Measurements from ENCODE around the gene CPNE7. TPM values are rescaled to one million over a fixed set of nuclear protein-coding genes. Genes with fewer than 3 reads are reported as not detected.

Gene CPNE7
- total RNA-seq, 2 donors from 2014 or later: 4.7 to 8.2 TPM

DNA sequence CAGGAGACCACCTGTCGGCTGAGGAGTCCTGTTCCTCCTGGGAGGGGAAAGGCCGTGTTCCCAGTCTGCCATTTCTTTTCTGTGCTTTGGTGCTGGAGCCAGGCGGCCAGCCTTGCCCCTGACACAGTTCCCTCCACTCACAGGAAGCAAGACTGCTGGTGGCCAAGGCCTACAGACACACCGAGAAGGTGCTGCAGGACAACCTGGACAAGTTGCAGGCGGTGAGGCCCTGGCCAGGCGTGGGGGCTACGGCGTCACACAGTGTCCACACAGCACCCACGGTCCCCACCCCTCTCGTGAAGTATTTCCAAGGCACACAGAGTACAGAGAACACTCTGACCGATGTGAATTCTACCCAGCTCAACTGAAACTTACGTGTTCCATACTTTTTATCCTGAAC is 21.2 kb upstream of the CPNE7 start:
- H3K9me3 ChIP-seq (ENCODE audit: control insufficient read depth, low read length, poor library complexity, severe bottlenecking): no peaks in the 10 kb centered on the region
- Mint-ChIP-seq H3K36me3 (ENCODE audit: low read depth) (no peaks in the 10 kb centered on the region), H3K27ac (no peak overlapping the region), H3K4me1 (peaks cover 7% of the 10 kb centered on the region), H3K4me3 (no peak overlapping the region), H3K27me3 (no peaks in the 10 kb centered on the region)
- DNase-seq (no peak), ATAC-seq (no peak)

DNA sequence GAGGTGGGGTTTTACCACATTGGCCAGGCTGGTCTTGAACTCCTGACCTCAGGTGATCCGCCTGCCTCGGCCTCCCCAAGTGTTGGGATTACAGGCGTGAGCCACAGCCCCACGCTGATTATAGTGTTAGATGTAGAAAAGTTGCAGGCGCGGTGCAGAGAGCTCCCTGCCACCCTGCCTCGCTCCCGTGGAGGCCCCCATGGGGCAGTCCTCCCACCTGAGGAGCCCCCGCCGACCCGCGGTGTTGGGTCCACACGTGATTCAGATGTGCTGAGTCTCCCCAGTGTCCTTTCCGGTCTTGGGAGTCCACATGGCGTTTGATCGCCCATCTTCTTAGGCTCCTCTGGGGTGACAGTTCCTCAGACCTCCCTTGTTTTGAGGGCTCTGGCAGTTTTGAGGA is 20.3 kb upstream of the CPNE7 start:
- Mint-ChIP-seq H3K4me1 (peaks cover 6% of the 10 kb centered on the region), H3K4me3 (no peak overlapping the region)

DNA sequence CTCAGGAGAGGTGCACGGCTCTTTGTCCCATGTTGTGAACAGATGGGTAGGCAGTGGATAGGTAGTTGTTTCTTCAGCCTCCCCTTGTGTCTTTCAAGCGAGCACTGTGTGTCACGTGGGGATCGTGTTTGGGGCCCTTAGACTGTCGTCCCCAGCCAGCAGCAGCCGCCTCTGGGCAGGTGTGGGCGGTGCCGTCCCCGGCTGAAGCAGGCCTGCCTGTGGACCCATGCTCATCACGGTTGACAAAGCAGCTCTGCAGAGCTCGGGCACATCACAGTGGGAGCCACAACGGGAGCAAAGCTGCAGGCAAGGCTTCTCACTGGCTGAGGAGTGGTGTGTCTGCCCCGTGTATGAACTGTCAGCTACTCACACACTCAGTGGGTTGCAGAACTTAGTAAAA is 19.8 kb upstream of the CPNE7 start:
- H3K36me3 Mint-ChIP-seq (ENCODE audit: low read depth): no peaks in the 10 kb centered on the region
- ATAC-seq (no peak), DNase-seq (no peak)
- H3K4me3 Mint-ChIP-seq: no peak overlapping the region
- peaks cover 6% of the 10 kb centered on the region for H3K4me1 Mint-ChIP-seq
- no peaks in the 10 kb centered on the region for H3K9me3 ChIP-seq (ENCODE audit: control insufficient read depth, low read length, poor library complexity, severe bottlenecking)
- H3K27me3 Mint-ChIP-seq: no peaks in the 10 kb centered on the region
- H3K27ac Mint-ChIP-seq: peak overlapping the region; percentile 60

More for the DNA sequence above, 20.3 kb upstream of the CPNE7 start:
- DNase-seq: no peak
- no peak for ATAC-seq
- no peaks in the 10 kb centered on the region for H3K9me3 ChIP-seq (ENCODE audit: control insufficient read depth, low read length, poor library complexity, severe bottlenecking)
- Mint-ChIP-seq H3K36me3 (ENCODE audit: low read depth) (no peaks in the 10 kb centered on the region), H3K27me3 (no peaks in the 10 kb centered on the region), H3K27ac (no peak overlapping the region)

DNA sequence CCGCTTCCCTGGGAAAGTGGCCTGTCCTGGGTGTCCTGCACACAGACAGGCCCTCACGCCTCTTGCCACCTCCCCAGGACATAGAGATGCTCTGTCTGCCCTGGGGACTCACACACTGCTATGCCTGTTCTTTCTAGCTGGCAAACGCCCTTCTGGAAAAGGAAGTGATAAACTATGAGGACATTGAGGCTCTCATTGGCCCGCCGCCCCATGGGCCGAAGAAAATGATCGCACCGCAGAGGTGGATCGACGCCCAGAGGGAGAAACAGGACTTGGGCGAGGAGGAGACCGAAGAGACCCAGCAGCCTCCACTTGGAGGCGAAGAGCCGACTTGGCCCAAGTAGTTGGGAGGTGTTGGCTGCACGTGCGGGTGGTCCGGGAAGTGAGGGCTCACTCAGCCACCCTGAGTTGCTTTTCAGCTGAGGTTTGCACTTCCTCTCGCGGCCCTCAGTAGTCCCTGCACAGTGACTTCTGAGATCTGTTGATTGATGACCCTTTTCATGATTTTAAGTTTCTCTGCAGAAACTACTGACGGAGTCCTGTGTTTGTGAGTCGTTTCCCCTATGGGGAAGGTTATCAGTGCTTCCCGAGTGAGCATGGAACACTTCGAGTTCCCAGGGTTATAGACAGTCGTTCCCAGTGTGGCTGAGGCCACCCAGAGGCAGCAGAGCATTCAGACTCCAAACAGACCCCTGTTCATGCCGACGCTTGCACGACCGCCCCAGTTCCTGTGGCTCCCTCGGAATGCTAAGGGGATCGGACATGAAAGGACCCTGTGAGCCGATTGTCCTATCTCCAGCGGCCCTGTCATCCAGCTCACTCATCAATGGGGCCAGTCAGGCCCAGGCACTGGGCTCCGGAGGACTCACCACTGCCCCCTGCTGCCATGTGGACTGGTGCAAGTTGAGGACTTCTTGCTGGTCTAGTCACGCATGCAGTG is 18.5 kb upstream of the CPNE7 start:
- H3K36me3 Mint-ChIP-seq (ENCODE audit: low read depth): no peaks in the 10 kb centered on the region
- H3K27me3 Mint-ChIP-seq: no peaks in the 10 kb centered on the region
- ATAC-seq (peak; percentile 35), DNase-seq (peak; percentile 49 to 82 (median 61))
- H3K27ac Mint-ChIP-seq: peak overlapping the region; percentile 60
- H3K4me1 Mint-ChIP-seq: peaks cover 12% of the 10 kb centered on the region
- no peaks in the 10 kb centered on the region for H3K9me3 ChIP-seq (ENCODE audit: control insufficient read depth, low read length, poor library complexity, severe bottlenecking)
- H3K4me3 Mint-ChIP-seq: no peak overlapping the region

DNA sequence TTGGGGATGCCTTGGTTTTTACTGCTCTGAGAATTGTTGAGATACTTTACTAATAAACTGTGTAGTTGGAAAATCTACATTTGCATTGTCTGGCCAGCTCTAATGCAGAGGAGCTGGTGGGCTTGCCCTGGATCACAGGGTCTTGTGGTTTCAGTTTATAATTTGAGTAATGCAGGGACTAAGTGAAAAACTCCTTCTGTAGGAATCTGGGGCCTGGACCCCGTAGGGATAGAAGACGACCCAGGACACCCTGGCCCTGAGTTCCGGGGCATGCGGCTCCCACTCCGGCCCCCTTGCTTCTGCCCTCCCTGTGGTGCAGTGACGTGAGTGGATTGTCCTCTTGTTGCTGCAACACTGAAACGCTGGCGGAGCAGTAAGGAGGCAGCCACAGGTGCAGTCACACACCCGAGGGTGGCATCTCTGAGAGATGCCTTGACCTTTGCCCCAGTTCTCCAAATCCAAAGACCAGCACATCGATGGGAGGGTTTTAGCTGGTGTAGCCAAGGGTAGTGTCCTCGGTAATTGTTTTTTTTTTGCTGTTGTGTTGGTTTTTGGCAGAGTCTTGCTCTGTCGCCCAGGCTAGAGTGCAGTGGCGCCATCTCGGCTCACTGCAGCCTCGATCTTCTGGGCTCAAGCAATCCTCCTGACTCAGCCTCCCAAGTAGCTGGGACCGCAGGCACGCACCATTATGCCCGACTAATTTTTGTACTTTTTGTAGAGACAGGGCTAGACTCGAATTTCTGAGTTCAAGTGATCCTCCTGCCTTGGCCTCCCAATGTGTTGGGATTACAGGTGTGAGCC is 17.7 kb upstream of the CPNE7 start:
- no peaks in the 10 kb centered on the region for H3K27me3 Mint-ChIP-seq
- H3K36me3 Mint-ChIP-seq (ENCODE audit: low read depth): peaks cover 3% of the 10 kb centered on the region
- ATAC-seq: no peak
- peak overlapping the region; percentile 14 for H3K27ac Mint-ChIP-seq
- DNase-seq: no peak
- H3K4me3 Mint-ChIP-seq: no peak overlapping the region
- no peaks in the 10 kb centered on the region for H3K9me3 ChIP-seq (ENCODE audit: control insufficient read depth, low read length, poor library complexity, severe bottlenecking)
- H3K4me1 Mint-ChIP-seq: peaks cover 19% of the 10 kb centered on the region

DNA sequence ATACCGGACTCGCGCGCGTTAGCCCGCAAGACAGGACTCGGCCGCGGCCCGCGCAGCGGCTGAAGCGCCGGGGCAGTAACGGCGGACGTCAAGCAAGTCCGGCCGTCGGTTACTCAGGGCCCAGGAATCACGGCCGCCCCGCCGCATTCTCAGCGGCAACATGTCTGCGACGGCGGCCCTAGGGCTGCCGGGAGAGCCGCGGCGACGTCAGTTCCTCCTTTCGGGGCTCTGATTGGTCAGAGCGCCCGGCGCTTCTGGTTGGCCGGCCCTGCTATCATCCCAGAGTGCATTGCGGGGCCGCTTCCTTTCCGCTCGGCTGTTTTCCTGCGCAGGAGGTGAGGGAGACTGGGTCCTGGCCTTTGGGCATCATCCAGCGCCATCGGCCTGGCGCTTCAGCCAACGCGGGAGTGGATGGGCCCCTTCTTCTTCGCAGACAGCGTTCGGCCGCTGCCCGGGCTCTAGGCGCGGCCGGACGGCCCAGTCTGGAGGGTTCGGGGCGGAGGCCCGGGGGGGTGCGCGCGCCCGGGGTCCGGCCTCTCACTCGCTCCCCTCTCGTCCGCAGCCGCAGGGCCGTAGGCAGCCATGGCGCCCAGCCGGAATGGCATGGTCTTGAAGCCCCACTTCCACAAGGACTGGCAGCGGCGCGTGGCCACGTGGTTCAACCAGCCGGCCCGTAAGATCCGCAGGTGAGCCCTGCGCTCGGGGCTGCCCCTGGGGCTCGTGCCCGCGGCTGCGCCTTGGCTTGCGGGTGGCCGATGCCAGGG is 15.0 kb upstream of the CPNE7 start, which contains the start of gene RPL13:
Gene RPL13, plus strand, starts transcription at position 305 of the 764 bp plus-strand sequence. Its CDS starts 278 bp downstream, at position 583.
- DNase-seq (peak; percentile 85 to 87 (median 86)), ATAC-seq (peak; percentile 92)
- peak within 1 kb of the TSS; percentile 90 for H3K4me3 Mint-ChIP-seq
- H3K27ac Mint-ChIP-seq: peak within 1 kb of the TSS; percentile 97
- H3K4me1 Mint-ChIP-seq: peaks cover 36% of the 10 kb centered on the region
- no peaks in the 10 kb centered on the region for H3K27me3 Mint-ChIP-seq
- H3K36me3 Mint-ChIP-seq (ENCODE audit: low read depth): peaks cover 6% of the 10 kb centered on the region
- no peaks in the 10 kb centered on the region for H3K9me3 ChIP-seq (ENCODE audit: control insufficient read depth, low read length, poor library complexity, severe bottlenecking)

DNA sequence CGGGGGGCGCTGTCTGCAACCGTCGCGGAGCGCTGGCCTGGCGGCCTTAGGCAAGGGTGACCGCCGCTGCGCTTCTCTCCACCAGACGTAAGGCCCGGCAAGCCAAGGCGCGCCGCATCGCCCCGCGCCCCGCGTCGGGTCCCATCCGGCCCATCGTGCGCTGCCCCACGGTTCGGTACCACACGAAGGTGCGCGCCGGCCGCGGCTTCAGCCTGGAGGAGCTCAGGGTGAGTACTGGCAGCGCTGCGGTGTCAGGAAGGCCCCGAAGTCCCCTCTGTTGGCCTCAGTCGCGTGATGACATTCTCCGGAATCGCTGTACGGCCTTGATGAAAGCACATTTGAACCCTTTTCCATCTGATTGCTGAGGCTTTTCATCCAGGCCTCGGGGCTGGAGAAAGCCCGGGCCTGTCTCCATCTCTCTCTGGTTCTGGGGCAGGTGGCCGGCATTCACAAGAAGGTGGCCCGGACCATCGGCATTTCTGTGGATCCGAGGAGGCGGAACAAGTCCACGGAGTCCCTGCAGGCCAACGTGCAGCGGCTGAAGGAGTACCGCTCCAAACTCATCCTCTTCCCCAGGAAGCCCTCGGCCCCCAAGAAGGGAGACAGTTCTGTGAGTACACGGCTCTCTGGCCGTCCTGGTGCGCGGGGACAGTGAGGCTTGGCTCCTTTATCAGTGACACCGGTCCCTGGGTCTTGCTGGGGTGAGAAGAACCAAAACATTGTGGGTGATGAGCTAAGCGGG is 14.2 kb upstream of the CPNE7 start:
- H3K4me1 Mint-ChIP-seq: peaks cover 41% of the 10 kb centered on the region
- ATAC-seq (no peak), DNase-seq (no peak)
- no peaks in the 10 kb centered on the region for H3K27me3 Mint-ChIP-seq
- peaks cover 6% of the 10 kb centered on the region for H3K36me3 Mint-ChIP-seq (ENCODE audit: low read depth)
- H3K4me3 Mint-ChIP-seq: peak overlapping the region; percentile 90
- no peaks in the 10 kb centered on the region for H3K9me3 ChIP-seq (ENCODE audit: control insufficient read depth, low read length, poor library complexity, severe bottlenecking)
- peak overlapping the region; percentile 92 for H3K27ac Mint-ChIP-seq

DNA sequence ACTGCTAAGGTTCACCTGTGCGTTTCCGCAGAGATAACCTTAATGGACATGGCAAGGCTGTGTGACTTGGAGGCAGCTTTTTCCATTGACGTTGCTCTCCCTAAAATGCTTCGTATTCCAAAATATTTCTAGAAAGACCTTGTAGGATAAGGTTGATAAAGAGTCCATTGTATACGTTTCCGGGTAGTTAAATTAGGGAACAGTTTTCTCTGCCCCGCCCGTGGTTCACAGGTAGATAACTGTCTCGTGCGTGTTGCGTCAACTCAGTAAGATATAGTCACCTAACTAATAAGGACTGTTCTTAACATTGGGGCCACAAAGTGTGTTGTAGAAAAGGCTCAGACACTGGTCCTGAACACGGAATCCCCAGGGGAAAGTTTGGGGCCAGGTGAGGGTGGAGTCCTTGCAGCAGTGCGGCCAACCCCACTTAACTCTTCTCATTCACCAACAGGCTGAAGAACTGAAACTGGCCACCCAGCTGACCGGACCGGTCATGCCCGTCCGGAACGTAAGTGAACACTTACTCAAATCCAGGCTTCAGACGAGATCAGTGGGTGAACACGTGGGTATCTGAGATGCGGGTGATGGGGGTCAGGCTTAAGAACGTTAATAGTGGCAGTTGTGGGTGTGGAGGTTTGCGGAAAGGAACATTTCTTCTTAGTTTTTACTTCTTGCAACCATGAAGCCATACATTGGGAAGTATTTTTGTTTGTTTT is 13.5 kb upstream of the CPNE7 start:
- peak overlapping the region; percentile 92 for H3K27ac Mint-ChIP-seq
- H3K9me3 ChIP-seq (ENCODE audit: control insufficient read depth, low read length, poor library complexity, severe bottlenecking): no peaks in the 10 kb centered on the region
- H3K4me3 Mint-ChIP-seq: peak overlapping the region; percentile 90
- H3K36me3 Mint-ChIP-seq (ENCODE audit: low read depth): peaks cover 6% of the 10 kb centered on the region
- no peak for DNase-seq
- no peak for ATAC-seq
- peaks cover 41% of the 10 kb centered on the region for H3K4me1 Mint-ChIP-seq
- no peaks in the 10 kb centered on the region for H3K27me3 Mint-ChIP-seq

DNA sequence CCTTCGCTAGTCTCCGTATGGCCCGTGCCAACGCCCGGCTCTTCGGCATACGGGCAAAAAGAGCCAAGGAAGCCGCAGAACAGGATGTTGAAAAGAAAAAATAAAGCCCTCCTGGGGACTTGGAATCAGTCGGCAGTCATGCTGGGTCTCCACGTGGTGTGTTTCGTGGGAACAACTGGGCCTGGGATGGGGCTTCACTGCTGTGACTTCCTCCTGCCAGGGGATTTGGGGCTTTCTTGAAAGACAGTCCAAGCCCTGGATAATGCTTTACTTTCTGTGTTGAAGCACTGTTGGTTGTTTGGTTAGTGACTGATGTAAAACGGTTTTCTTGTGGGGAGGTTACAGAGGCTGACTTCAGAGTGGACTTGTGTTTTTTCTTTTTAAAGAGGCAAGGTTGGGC is 12.6 kb upstream of the CPNE7 start:
- H3K9me3 ChIP-seq (ENCODE audit: control insufficient read depth, low read length, poor library complexity, severe bottlenecking): no peaks in the 10 kb centered on the region
- DNase-seq (no peak), ATAC-seq (no peak)
- Mint-ChIP-seq H3K36me3 (ENCODE audit: low read depth) (peaks cover 6% of the 10 kb centered on the region), H3K4me1 (peaks cover 37% of the 10 kb centered on the region), H3K27me3 (no peaks in the 10 kb centered on the region), H3K4me3 (peak overlapping the region; percentile 90), H3K27ac (peak overlapping the region; percentile 92)

DNA sequence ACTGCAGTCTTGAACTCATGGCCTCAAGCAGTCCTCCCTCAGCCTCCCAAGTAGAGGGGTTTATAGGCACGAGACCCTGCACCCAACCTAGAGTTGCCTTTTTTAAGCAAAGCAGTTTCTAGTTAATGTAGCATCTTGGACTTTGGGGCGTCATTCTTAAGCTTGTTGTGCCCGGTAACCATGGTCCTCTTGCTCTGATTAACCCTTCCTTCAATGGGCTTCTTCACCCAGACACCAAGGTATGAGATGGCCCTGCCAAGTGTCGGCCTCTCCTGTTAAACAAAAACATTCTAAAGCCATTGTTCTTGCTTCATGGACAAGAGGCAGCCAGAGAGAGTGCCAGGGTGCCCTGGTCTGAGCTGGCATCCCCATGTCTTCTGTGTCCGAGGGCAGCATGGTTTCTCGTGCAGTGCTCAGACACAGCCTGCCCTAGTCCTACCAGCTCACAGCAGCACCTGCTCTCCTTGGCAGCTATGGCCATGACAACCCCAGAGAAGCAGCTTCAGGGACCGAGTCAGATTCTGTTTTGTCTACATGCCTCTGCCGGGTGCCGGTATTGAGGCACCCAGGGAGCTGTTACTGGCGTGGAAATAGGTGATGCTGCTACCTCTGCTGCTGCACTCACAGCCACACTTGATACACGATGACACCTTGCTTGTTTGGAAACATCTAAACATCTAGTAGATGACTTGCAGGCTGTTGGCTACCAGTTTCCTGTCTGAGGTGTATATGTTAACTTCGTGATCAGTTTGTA is 11.7 kb upstream of the CPNE7 start:
- peaks cover 37% of the 10 kb centered on the region for H3K4me1 Mint-ChIP-seq
- H3K9me3 ChIP-seq (ENCODE audit: control insufficient read depth, low read length, poor library complexity, severe bottlenecking): no peaks in the 10 kb centered on the region
- no peak for ATAC-seq
- H3K27ac Mint-ChIP-seq: peak overlapping the region; percentile 92
- H3K4me3 Mint-ChIP-seq: peak overlapping the region; percentile 28
- H3K27me3 Mint-ChIP-seq: no peaks in the 10 kb centered on the region
- no peak for DNase-seq
- peaks cover 6% of the 10 kb centered on the region for H3K36me3 Mint-ChIP-seq (ENCODE audit: low read depth)

DNA sequence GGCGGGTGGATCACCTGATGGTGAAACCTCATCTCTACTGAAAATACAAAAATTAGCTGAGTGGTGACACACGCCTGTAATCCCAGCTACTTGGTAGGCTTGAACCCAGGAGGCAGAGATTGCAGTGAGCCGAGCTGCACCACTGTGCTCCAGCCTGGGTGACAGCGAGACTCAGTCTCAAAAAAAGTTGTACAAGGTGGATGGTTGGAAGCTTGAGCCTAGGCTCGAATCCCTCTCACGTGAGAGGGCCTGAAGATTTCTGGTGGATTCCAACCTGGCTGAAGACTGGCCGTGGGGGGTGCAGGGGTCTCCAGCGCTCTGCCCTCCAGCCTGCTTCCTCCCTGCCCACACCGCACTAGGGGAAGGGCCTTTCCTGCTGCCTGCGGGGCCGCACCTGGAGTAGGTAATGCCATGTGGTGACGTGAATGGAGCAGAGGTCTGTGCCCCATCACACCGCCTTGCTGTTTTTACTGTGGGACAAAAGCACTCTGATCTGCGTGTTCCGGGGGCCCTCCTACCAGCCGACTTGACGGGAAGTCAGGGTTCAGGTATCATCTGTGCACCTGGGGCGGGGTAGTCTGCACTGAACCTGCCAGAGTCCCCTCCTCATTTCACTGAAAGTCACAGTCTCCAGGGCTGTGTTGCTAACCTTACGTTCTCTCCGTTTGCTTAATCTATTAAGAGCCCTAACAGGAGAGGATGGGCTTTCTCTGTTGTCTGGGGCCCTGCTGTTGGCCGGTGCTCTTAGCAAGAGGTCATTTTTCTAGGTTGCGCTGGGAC is 10.9 kb upstream of the CPNE7 start:
- H3K9me3 ChIP-seq (ENCODE audit: control insufficient read depth, low read length, poor library complexity, severe bottlenecking): no peaks in the 10 kb centered on the region
- H3K4me1 Mint-ChIP-seq: peaks cover 36% of the 10 kb centered on the region
- peaks cover 6% of the 10 kb centered on the region for H3K36me3 Mint-ChIP-seq (ENCODE audit: low read depth)
- peak overlapping the region; percentile 58 for H3K4me3 Mint-ChIP-seq
- no peaks in the 10 kb centered on the region for H3K27me3 Mint-ChIP-seq
- peak overlapping the region; percentile 86 for H3K27ac Mint-ChIP-seq
- ATAC-seq (no peak), DNase-seq (no peak)

All from T-helper 17 cell (primary cell).